HG03095 (cell line): ENCODE results near the gene LRIF1.
"Not testable (repeated sequence)": the region's sequence is repeated elsewhere in the genome, so short reads cannot be mapped to it uniquely, and the experiment has no call there.

Experiments used
- ATAC-seq: cut with Tn5 transposase; IDR thresholded peaks from one replicate; pipeline ENCODE4 v1.9.1; 2021; ENCODE audit warnings: moderate library complexity; ENCODE audit not compliant: unreplicated experiment

LRIF1 gene, protein sequence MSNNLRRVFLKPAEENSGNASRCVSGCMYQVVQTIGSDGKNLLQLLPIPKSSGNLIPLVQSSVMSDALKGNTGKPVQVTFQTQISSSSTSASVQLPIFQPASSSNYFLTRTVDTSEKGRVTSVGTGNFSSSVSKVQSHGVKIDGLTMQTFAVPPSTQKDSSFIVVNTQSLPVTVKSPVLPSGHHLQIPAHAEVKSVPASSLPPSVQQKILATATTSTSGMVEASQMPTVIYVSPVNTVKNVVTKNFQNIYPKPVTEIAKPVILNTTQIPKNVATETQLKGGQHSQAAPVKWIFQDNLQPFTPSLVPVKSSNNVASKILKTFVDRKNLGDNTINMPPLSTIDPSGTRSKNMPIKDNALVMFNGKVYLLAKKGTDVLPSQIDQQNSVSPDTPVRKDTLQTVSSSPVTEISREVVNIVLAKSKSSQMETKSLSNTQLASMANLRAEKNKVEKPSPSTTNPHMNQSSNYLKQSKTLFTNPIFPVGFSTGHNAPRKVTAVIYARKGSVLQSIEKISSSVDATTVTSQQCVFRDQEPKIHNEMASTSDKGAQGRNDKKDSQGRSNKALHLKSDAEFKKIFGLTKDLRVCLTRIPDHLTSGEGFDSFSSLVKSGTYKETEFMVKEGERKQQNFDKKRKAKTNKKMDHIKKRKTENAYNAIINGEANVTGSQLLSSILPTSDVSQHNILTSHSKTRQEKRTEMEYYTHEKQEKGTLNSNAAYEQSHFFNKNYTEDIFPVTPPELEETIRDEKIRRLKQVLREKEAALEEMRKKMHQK

DNA sequence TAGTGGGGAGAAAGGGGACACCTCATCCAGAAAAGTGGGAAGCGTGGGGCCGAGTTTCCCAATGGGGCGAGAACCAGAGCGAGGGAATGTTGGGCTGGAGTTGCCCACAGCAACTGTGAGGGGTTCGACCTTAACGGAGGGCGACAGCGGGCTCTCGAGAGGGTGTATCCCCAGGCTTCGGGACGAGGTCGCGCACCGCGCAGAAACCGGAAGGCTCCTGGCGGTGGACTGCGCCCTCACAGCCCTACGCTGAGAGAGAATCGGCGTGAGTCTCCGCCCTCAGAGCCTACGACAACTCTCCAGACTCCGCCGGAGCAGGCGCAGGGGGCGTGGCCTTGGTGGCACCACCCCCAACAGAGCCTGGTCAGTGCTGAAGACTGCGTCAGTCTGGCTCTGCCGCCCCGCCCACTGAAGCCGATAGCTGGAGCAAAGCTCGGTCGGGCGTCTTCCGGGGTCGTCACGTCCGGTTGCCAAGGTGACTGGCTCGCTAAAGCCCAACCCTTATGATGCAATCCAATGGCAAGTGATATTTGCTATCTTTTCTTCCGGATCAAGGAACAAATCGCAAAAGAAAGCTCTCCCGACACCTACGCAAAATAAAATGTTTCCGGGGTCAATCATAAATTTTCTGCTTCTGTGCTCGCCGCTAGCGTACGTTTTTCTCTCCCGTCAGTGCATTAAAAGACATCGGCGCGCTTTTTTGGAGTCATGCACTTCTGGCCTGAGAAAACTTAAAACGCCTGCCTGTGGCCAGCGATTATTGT, at the start of gene LRIF1:
LRIF1 (minus strand) TSS at position 232 of the 764 bp plus-strand sequence. CDS start 234 bp downstream, outside the sequence.
- ATAC-seq: peak; percentile 96

- no peak for ATAC-seq
Measured at GRCh38 chr1:111008031-111008430, 44.3 kb upstream of the LRIF1 start.

GRCh38 chr1:111006556-111006955, 42.8 kb upstream of the LRIF1 start:
- ATAC-seq: no peak

GRCh38 chr1:110999607-111000006, 35.9 kb upstream of the LRIF1 start:
- not testable (repeated sequence) for ATAC-seq

- not testable (repeated sequence) for ATAC-seq
Measured at GRCh38 chr1:110992329-110992728, 28.6 kb upstream of the LRIF1 start.

DNA sequence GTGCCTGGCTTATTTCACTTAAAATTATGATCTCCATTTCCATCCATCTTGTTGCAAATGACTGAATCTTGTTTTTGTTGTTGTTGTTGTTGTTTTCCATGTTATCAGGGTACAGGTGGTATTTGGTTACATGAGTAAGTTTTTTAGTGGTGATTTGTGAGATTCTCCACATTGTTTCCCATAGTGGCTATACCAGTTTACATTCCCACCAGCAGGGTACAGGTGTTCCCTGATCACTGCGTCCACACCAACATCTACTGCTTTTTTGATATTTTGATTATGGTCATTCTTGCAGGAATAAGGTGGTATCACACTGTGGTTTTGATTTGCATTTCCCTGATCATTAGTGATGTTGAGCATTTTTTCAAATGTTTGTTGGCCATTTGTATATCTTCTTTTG, 27.6 kb upstream of the LRIF1 start:
- ATAC-seq: not testable (repeated sequence)

DNA sequence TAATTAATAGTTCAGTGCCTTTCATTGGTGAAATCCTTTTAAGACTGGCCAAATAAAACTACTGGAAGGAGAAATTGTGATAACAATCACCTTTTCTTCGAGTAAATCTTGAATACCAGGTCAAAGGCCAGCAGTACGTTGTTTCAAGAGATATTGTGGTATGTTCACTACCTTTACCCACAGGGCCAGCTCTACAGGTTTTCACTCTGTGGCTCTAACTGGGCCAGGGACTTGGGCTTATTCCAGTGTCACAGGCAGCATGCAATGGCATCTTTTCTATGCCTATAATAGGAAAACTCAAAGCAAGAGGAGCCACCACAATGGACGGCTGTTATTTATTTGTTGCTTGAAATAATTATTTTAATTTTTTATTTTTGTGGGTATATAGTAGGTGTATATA, 26.8 kb upstream of the LRIF1 start:
- ATAC-seq: no peak

DNA sequence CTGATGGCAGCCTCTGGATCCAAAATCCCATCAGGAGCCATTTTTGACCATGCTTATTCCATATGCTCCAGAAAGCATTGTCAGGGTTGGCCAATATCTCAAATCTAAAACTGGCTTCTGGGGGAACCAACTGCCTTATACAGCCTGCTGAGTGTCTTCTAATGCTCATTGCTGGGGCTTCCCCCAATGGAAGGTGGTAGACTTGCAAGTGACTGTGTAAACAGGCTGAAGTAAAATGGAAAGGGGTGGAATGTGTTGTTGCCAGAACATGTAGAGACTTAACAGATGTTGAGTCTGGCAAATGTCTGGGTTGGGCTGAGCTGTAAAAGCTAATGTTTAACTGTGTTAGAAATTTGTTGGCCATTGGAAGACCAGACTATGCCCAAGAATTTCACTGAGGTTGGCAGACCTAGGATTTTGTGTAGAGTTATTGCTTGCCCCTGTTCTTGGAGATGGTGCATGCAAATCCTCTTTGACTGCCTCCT, 22.7 kb upstream of the LRIF1 start:
- ATAC-seq: no peak

DNA sequence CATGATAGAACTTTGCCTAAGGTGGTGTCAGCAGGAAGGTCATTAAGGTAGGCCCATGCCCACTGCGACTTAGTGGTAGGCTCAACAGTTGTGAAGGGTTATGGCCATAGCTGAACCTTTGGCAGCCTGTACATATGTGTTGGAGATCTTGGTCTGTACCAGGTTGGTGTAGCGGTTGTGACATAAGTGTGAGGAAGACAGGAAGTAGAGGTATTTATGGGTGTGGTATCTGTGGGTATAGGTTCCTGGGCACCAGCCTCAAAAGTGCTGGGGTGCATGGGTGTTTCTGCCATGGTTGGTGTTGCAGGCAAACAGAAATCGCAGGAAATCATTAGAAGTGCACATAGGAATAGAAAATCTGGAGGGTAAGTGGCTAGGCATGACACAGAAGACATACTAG, 18.6 kb upstream of the LRIF1 start:
- no peak for ATAC-seq

- ATAC-seq: no peak
Measured at GRCh38 chr1:110979154-110979553, 15.4 kb upstream of the LRIF1 start.

GRCh38 chr1:110976089-110976488, 12.4 kb upstream of the LRIF1 start:
- ATAC-seq: no peak

DNA sequence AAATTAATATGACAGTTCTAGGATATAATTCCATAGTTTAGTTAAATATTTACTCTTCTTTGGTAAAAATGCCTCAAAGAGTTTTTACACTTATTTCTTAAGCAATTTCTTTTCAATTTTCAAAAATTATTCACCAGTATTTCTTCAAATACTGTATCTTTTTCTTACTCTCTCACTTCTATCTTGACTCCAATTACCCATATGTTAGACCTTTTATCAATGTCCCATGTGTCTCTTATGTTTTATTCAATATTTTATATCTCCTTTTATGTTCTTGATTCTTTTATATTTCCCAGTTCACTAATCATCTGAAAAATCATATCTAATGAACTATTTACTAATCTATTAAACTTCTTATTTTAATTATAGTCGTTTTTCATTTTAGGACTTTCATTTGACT, 11.5 kb upstream of the LRIF1 start:
- no peak for ATAC-seq

DNA sequence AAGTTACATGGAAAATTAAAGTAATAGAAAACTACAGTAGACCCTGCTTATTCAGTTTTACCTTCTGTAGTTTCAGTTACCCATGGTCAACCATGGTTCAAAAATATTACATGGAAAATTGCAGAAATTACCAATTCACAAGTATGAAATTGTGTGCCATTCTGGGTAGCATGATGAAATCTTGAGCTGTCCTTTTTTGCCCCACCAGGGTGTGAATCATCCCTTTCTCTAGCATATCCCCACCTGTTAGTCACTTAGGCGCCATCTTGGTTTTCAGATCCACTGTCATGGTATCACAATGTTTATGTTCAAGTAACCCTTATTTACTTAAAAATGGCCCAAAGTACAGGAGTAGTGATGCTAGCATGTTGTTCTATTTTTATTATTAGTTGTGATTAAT, 3.5 kb upstream of the LRIF1 start:
- no peak for ATAC-seq

- ATAC-seq: no peak
Measured at GRCh38 chr1:110964455-110964903, 757 bp upstream of the LRIF1 start.

DNA sequence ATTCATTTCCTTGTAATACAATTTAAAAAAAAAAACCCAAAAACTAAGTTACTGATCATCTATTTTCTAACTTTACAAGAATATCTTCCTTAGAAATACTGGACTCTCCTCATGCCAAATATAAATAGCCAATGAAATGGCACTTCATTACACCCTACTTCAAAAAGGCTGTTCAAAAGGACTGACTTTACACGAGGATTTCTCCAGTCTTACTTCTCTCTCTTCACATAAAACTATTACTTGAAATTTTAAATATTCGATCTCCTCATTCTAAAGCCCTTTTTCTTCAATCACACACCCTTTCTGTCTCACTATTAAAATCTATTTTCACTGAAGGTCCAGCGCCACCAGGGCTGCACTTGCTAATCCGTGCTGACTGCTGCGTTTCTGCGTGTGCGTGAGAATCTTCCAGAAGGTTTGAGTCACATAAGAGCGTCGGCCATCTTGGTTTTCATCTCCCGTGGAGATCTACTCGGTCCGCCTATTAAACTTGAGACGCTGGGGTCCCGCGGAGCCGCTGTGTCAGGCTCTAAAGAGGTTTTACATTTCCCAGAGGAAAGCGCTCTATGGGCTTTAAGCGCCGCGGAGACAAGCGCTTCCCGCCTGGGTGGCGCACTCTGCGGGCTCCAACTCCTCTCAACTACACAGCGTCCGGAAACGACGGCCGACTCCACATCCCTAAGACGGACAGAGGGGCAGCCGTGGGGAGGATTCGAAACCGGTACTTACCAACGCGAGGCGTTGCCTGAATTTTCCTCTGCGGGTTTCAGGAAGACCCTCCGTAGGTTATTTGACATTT, 631 bp downstream of the LRIF1 start:
- peak; percentile 32 for ATAC-seq

DNA sequence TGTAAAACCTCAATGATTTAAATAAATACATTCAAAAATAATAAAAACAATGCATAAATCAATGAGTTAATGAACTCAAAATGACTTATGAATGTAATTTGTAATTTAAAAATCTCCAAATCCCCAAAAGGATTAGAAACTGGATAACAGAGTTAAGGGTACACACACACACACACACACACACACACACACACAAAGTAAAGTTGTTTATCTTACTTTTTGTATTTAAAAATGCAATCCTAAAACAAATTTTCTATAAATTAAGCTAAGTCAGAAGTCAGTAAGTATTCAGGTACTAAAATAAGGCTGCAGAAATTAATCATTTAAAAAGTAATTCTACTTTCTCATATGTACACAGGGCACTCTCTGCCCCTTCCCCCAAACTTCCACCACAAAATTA, 1.8 kb downstream of the LRIF1 start:
- ATAC-seq: no peak

DNA sequence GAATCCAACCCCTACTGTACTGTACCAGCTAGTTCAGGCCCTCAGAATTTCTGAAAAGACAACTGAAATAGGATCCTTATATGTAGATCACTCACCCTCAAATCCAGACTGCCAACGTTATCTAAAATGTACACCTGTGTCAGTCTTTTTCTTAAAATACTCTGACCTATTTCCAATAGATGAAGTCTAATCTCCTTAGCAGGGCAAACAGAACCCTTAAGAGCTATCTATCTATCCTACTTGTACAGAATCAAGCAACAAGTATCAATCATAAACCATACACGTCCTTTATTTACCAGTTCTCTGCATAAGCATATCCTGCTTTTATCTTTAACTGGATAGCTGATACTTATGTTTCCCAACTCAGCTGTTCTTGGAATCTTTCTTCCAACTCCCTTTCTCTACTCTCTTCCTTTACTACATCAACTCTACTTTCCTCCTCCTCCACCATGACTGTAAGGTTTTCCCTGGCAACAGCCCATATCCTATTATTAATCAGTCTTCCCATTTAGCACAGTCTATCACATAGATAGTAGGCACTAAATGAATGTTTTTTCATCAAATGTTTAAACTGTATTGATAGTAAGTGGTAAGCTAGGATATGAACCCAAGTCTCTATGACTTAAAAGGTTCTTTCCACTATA, 2.8 kb downstream of the LRIF1 start:
- ATAC-seq: no peak

GRCh38 chr1:110957798-110958197, 5.9 kb downstream of the LRIF1 start:
- no peak for ATAC-seq

GRCh38 chr1:110956586-110956985, 7.1 kb downstream of the LRIF1 start:
- ATAC-seq: no peak

- ATAC-seq: no peak
Measured at GRCh38 chr1:110953031-110953430, 10.7 kb downstream of the LRIF1 start.
